GM23338 (cell line): ENCODE data around the gene MUC6. TPM values are rescaled to one million over a fixed set of nuclear protein-coding genes. Genes with fewer than 3 reads are reported as not detected.

Source experiments
- ATAC-seq: fragments of 200-7000 bp; cut with Tn5 transposase; 3 replicates; pipeline ENCODE4 v1.9.1; 2020
- DNase-seq: peaks from one replicate; pipeline ENCODE4 v3.0.0-alpha.2; 2015; ENCODE audit warnings: low spot score
- H2AFZ ChIP-seq: fragments of 200-600 bp; sonication (generic); 2 replicates; pipeline ENCODE4 v1.8.0; 2016; ENCODE audit warnings: antibody characterized with exemption, mild to moderate bottlenecking, moderate library complexity
- H3F3A ChIP-seq: fragments of 200-600 bp; sonication (generic); replicated peaks from 2 replicates; pipeline ENCODE4 v1.8.0; 2017; ENCODE audit warnings: antibody characterized with exemption, mixed run types, low read depth
- H3K27ac ChIP-seq: fragments of 200-600 bp; sonication (generic); 2 replicates; pipeline ENCODE4 v1.6.1; 2016; ENCODE audit warnings: low read depth
- H3K27me3 ChIP-seq: fragments of 200-600 bp; sonication (generic); 2 replicates; pipeline ENCODE4 v1.8.0; 2016; ENCODE audit warnings: mild to moderate bottlenecking, mixed run types, moderate library complexity; ENCODE audit not compliant: insufficient read depth
- H3K36me3 ChIP-seq: fragments of 200-600 bp; sonication (generic); 2 replicates; pipeline ENCODE4 v1.8.0; 2016; ENCODE audit warnings: mild to moderate bottlenecking; ENCODE audit not compliant: insufficient read depth
- H3K4me1 ChIP-seq: fragments of 200-600 bp; sonication (generic); 2 replicates; pipeline ENCODE4 v1.8.0; 2016; ENCODE audit warnings: mild to moderate bottlenecking, moderate library complexity; ENCODE audit not compliant: insufficient read depth
- H3K4me2 ChIP-seq: fragments of 200-600 bp; sonication (generic); 2 replicates; pipeline ENCODE4 v1.7.1; 2017; ENCODE audit warnings: mixed run types
- H3K4me3 ChIP-seq: fragments of 200-600 bp; sonication (generic); 2 replicates; pipeline ENCODE4 v1.6.1; 2016; ENCODE audit warnings: mixed run types
- H3K79me2 ChIP-seq: fragments of 200-600 bp; sonication (generic); replicated peaks from 2 replicates; pipeline ENCODE4 v1.8.0; 2017; ENCODE audit warnings: mild to moderate bottlenecking; ENCODE audit not compliant: insufficient read depth
- H3K9me2 ChIP-seq: fragments of 200-600 bp; sonication (generic); 2 replicates; pipeline ENCODE4 v1.8.0; 2017; ENCODE audit not compliant: insufficient read depth
- H4K20me1 ChIP-seq: fragments of 200-600 bp; sonication (generic); replicated peaks from 2 replicates; pipeline ENCODE4 v1.8.0; 2017; ENCODE audit warnings: mild to moderate bottlenecking; ENCODE audit not compliant: insufficient read depth
- H3K27ac Mint-ChIP-seq: 2 replicates; pipeline ENCODE4 v1.8.0; 2020; ENCODE audit warnings: inconsistent platforms, mild to moderate bottlenecking, moderate library complexity, mixed read lengths
- H3K27me3 Mint-ChIP-seq: 3 replicates; pipeline ENCODE4 v1.8.0; 2022; ENCODE audit warnings: low read depth, mild to moderate bottlenecking, moderate library complexity, mixed read lengths, inconsistent platforms; ENCODE audit not compliant: insufficient read depth, poor library complexity
- H3K36me3 Mint-ChIP-seq: 3 replicates; pipeline ENCODE4 v1.8.0; 2021; ENCODE audit warnings: low read depth, mild to moderate bottlenecking, inconsistent platforms, moderate library complexity, mixed read lengths
- H3K4me1 Mint-ChIP-seq: 3 replicates; pipeline ENCODE4 v1.8.0; 2020; ENCODE audit warnings: mild to moderate bottlenecking, inconsistent platforms, mixed read lengths
- H3K4me3 Mint-ChIP-seq: 3 replicates; pipeline ENCODE4 v1.8.0; 2021; ENCODE audit warnings: moderate library complexity, mild to moderate bottlenecking, inconsistent platforms, mixed read lengths
- H3K9me3 Mint-ChIP-seq: 3 replicates; pipeline ENCODE4 v1.8.0; 2020; ENCODE audit warnings: moderate library complexity, mild to moderate bottlenecking, inconsistent platforms, mixed read lengths
- CREB1 ChIP-seq: fragments of 250-450 bp; sonication (Bioruptor Pico); IDR thresholded peaks from 2 replicates; pipeline ENCODE4 v1.5.0; 2020; ENCODE audit warnings: low read depth, mild to moderate bottlenecking, moderate library complexity
- EZH2 ChIP-seq: fragments of 200-600 bp; sonication (generic); IDR thresholded peaks from one replicate; pipeline ENCODE4 v1.8.0; 2017; ENCODE audit warnings: antibody characterized with exemption, mild to moderate bottlenecking, low read depth; ENCODE audit not compliant: unreplicated experiment
- EZH2phosphoT487 ChIP-seq: fragments of 200-600 bp; sonication (generic); IDR thresholded peaks from one replicate; pipeline ENCODE4 v1.8.1; 2018; ENCODE audit warnings: antibody characterized with exemption; ENCODE audit not compliant: unreplicated experiment
- JUNB ChIP-seq: IDR thresholded peaks from one replicate; pipeline ENCODE4 v1.6.1; 2016; ENCODE audit warnings: antibody characterized with exemption; ENCODE audit not compliant: unreplicated experiment
- NANOG ChIP-seq: IDR thresholded peaks from 2 replicates; pipeline ENCODE4 v1.6.1; 2016; ENCODE audit warnings: antibody characterized with exemption, borderline replicate concordance
- POLR2AphosphoS5 ChIP-seq: IDR thresholded peaks from 2 replicates; pipeline ENCODE4 v1.6.1; 2016; ENCODE audit warnings: antibody characterized with exemption, low read depth
- STAT1 ChIP-seq: IDR thresholded peaks from one replicate; pipeline ENCODE4 v1.6.1; 2016; ENCODE audit warnings: antibody characterized with exemption; ENCODE audit not compliant: unreplicated experiment
- ZNF114 ChIP-seq: fragments of 250-450 bp; sonication (Bioruptor Pico); IDR thresholded peaks from 2 replicates; pipeline ENCODE4 v1.5.0; 2020; ENCODE audit warnings: mild to moderate bottlenecking, moderate library complexity
- ZNF331 ChIP-seq: fragments of 250-450 bp; sonication (Bioruptor Pico); IDR thresholded peaks from 2 replicates; pipeline ENCODE4 v1.5.0; 2020; ENCODE audit warnings: low read depth, mild to moderate bottlenecking, moderate library complexity
- polyA plus RNA-seq: library from polyadenylated mRNA; unstranded; fragments of >200 nt; fragmentation: Nextera tagmentation; extraction: Ambion mirVana; gene quantifications from 2 replicates; pipeline ENCODE4 v1.2.1, GENCODE V29; 2016
- total RNA-seq: library from RNA; depleted of rRNA; stranded (reverse); fragments of >200 nt; shearing (Covaris generic); gene quantifications from 2 replicates; pipeline ENCODE4 v1.2.3, GENCODE V29; 2014
- TF ChIP-seq, protein P1 (sequence below): IDR thresholded peaks from 2 replicates; pipeline ENCODE4 v1.6.1; 2016; ENCODE audit warnings: antibody characterized with exemption
- TF ChIP-seq, protein P2 (sequence below), 2 experiments: fragments of 200-600 bp in 1 of 2; sonication (generic) in 1 of 2; conservative IDR thresholded peaks; 2 replicates each; pipeline versions ENCODE4 v1.5.1 to v1.6.1; 2016 to 2017; ENCODE audit warnings: antibody characterized with exemption in 2 of 2, low read depth in 2 of 2, mild to moderate bottlenecking in 2 of 2, moderate library complexity in 1 of 2
- TF ChIP-seq, protein P3 (sequence below): IDR thresholded peaks from one replicate; pipeline ENCODE4 v1.6.1; 2018; ENCODE audit warnings: antibody characterized with exemption; ENCODE audit not compliant: unreplicated experiment

The MUC6 gene
- total and polyA plus RNA-seq, 2 experiments from 2014 or later, result not detected

DNA sequence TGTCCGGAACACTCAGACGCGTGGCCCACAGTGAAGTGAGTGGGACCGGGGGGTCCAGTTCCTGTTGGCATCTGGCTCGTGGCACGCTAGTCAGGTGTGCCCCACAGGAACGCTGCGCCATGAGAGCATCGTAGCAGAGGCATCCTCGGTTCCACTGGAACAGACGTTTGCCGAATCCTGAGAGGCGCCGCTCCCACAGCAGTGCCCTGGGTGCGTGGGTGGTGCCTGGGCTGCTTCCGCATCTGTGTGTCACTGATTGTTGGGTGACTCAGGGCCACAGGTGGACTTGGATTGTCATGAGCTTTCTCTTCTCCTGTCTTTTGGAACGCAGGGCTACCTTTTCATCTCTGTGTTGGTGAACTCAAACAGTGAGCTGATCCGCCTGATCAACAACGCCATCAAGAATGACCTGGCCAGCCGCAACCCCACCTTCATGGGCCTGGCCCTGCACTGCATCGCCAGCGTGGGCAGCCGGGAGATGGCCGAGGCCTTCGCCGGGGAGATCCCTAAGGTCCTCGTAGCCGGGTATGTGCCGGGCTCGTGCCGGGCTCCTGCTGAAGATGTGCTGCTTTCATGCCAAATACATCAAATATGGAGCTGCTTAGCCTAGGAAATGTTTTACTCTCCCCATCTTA is 64.7 kb downstream of the MUC6 start:
- DNase-seq (no peak), ATAC-seq (no peak)
- Mint-ChIP-seq H3K27me3 (peaks cover 11% of the 10 kb centered on the region), H3K4me3 (no peak overlapping the region), H3K9me3 (no peaks in the 10 kb centered on the region; the same call in 2 of the 3 replicates), H3K36me3 (peaks cover 39% of the 10 kb centered on the region), H3K27ac (no peak overlapping the region), H3K4me1 (peaks cover 12% of the 10 kb centered on the region)
- no peak for TF ChIP-seq STAT1
- TF ChIP-seq POLR2AphosphoS5, result no peak
- no peak for TF ChIP-seq EZH2
- TF ChIP-seq JUNB, result no peak
- TF ChIP-seq CREB1, result no peak
- TF ChIP-seq, protein P1, sequence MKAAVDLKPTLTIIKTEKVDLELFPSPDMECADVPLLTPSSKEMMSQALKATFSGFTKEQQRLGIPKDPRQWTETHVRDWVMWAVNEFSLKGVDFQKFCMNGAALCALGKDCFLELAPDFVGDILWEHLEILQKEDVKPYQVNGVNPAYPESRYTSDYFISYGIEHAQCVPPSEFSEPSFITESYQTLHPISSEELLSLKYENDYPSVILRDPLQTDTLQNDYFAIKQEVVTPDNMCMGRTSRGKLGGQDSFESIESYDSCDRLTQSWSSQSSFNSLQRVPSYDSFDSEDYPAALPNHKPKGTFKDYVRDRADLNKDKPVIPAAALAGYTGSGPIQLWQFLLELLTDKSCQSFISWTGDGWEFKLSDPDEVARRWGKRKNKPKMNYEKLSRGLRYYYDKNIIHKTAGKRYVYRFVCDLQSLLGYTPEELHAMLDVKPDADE, result no peak
- TF ChIP-seq, protein P2, sequence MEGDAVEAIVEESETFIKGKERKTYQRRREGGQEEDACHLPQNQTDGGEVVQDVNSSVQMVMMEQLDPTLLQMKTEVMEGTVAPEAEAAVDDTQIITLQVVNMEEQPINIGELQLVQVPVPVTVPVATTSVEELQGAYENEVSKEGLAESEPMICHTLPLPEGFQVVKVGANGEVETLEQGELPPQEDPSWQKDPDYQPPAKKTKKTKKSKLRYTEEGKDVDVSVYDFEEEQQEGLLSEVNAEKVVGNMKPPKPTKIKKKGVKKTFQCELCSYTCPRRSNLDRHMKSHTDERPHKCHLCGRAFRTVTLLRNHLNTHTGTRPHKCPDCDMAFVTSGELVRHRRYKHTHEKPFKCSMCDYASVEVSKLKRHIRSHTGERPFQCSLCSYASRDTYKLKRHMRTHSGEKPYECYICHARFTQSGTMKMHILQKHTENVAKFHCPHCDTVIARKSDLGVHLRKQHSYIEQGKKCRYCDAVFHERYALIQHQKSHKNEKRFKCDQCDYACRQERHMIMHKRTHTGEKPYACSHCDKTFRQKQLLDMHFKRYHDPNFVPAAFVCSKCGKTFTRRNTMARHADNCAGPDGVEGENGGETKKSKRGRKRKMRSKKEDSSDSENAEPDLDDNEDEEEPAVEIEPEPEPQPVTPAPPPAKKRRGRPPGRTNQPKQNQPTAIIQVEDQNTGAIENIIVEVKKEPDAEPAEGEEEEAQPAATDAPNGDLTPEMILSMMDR (conservative IDR thresholded peaks at IDR 0.05; ENCODE audit: low read depth in 2 of 2), result no peak
- TF ChIP-seq ZNF114 (CRISPR knock-in tag), result no peak
- TF ChIP-seq, protein P3, sequence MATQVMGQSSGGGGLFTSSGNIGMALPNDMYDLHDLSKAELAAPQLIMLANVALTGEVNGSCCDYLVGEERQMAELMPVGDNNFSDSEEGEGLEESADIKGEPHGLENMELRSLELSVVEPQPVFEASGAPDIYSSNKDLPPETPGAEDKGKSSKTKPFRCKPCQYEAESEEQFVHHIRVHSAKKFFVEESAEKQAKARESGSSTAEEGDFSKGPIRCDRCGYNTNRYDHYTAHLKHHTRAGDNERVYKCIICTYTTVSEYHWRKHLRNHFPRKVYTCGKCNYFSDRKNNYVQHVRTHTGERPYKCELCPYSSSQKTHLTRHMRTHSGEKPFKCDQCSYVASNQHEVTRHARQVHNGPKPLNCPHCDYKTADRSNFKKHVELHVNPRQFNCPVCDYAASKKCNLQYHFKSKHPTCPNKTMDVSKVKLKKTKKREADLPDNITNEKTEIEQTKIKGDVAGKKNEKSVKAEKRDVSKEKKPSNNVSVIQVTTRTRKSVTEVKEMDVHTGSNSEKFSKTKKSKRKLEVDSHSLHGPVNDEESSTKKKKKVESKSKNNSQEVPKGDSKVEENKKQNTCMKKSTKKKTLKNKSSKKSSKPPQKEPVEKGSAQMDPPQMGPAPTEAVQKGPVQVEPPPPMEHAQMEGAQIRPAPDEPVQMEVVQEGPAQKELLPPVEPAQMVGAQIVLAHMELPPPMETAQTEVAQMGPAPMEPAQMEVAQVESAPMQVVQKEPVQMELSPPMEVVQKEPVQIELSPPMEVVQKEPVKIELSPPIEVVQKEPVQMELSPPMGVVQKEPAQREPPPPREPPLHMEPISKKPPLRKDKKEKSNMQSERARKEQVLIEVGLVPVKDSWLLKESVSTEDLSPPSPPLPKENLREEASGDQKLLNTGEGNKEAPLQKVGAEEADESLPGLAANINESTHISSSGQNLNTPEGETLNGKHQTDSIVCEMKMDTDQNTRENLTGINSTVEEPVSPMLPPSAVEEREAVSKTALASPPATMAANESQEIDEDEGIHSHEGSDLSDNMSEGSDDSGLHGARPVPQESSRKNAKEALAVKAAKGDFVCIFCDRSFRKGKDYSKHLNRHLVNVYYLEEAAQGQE, result no peak
- no peak for TF ChIP-seq NANOG
- TF ChIP-seq EZH2phosphoT487, result no peak
- no peak for TF ChIP-seq ZNF331 (CRISPR knock-in tag)
- H3K4me1 ChIP-seq, result no peaks in the 10 kb centered on the region
- H3K27ac ChIP-seq, result no peak overlapping the region
- H3K79me2 ChIP-seq, result peaks cover 14% of the 10 kb centered on the region; the same call in 1 of the 2 replicates
- H4K20me1 ChIP-seq, result no peaks in the 10 kb centered on the region; the same call in 1 of the 2 replicates
- H3K4me2 ChIP-seq, result no peak overlapping the region
- no peaks in the 10 kb centered on the region for H3K9me2 ChIP-seq
- H3K36me3 ChIP-seq, result no peaks in the 10 kb centered on the region; the same call in none of the 2 replicates
- no peaks in the 10 kb centered on the region for H3F3A ChIP-seq
- H3K27me3 ChIP-seq, result no peaks in the 10 kb centered on the region
- H3K4me3 ChIP-seq, result no peak overlapping the region
- no peak overlapping the region for H2AFZ ChIP-seq
